CD14-positive monocyte (primary cell): ENCODE results near the gene PHACTR3. TPM values are rescaled to one million over a fixed set of nuclear protein-coding genes. Genes with fewer than 3 reads are reported as not detected.

Source experiments
- DNase-seq, 3 donors: peaks; one replicate each; pipeline ENCODE4 v3.0.0-alpha.2; 2011 to 2022
- H2AFZ ChIP-seq: 2 replicates; pipeline ENCODE4 v1.6.0; 2012; ENCODE audit warnings: mild to moderate bottlenecking, low read depth, low read length, inconsistent platforms; ENCODE audit not compliant: insufficient read depth, poor library complexity, severe bottlenecking
- H3K27ac ChIP-seq, 2 donors: 1 replicate in 1 of 2; 2 replicates in 1 of 2; pipeline ENCODE4 v1.5.1; 2012 to 2013; ENCODE audit warnings: low read length in 2 of 2, control low read depth in 1 of 2, inconsistent platforms in 1 of 2, low read depth in 1 of 2, mild to moderate bottlenecking in 1 of 2
- H3K27me3 ChIP-seq, 2 donors: one replicate each; pipeline versions ENCODE4 v1.6.0 to v1.6.1; 2011 to 2013; ENCODE audit warnings: low read length in 2 of 2; ENCODE audit not compliant: control insufficient read depth in 2 of 2, insufficient read depth in 2 of 2
- H3K36me3 ChIP-seq, 2 donors: replicated peaks in 1 of 2; 1 replicate in 1 of 2; 2 replicates in 1 of 2; pipeline versions ENCODE4 v1.5.1 to v1.6.1; 2012 to 2013; ENCODE audit warnings: low read length in 2 of 2, control low read depth in 1 of 2, inconsistent platforms in 1 of 2, mild to moderate bottlenecking in 1 of 2; ENCODE audit not compliant: insufficient read depth in 2 of 2, control insufficient read depth in 1 of 2
- H3K4me1 ChIP-seq, 2 donors: 1 replicate in 1 of 2; 2 replicates in 1 of 2; pipeline versions ENCODE4 v1.5.1 to v1.6.1; 2012 to 2013; ENCODE audit warnings: low read length in 2 of 2, control low read depth in 1 of 2, inconsistent platforms in 1 of 2, mild to moderate bottlenecking in 1 of 2, moderate library complexity in 1 of 2; ENCODE audit not compliant: insufficient read depth in 2 of 2, control insufficient read depth in 1 of 2
- H3K4me2 ChIP-seq: replicated peaks from 2 replicates; pipeline ENCODE3; 2012; ENCODE audit warnings: low read length, moderate library complexity, mild to moderate bottlenecking; ENCODE audit not compliant: poor library complexity, severe bottlenecking; ENCODE audit errors: extremely low read depth
- H3K4me3 ChIP-seq, 3 experiments: fragments of 200-600 bp in 1 of 3; sonication (generic) in 1 of 3; replicated peaks in 1 of 3; 1 replicate in 2 of 3; 2 replicates in 1 of 3; pipeline ENCODE4 v1.5.1; 2011 to 2013; ENCODE audit warnings: low read length in 3 of 3, mild to moderate bottlenecking in 3 of 3, control low read depth in 2 of 3, low read depth in 2 of 3, inconsistent platforms in 1 of 3, moderate library complexity in 1 of 3
- H3K79me2 ChIP-seq: 2 replicates; pipeline ENCODE4 v1.6.0; 2012; ENCODE audit warnings: mild to moderate bottlenecking, control low read depth, inconsistent platforms, low read length, moderate library complexity; ENCODE audit not compliant: insufficient read depth
- H3K9ac ChIP-seq: 2 replicates; pipeline ENCODE4 v1.6.0; 2017; ENCODE audit warnings: low read length, mild to moderate bottlenecking; ENCODE audit not compliant: insufficient read depth, poor library complexity, severe bottlenecking
- H3K9me3 ChIP-seq, 2 donors: replicated peaks in 1 of 2; 1 replicate in 1 of 2; 2 replicates in 1 of 2; pipeline versions ENCODE4 v1.5.1 to v1.6.1; 2012 to 2013; ENCODE audit warnings: low read length in 2 of 2, control low read depth in 1 of 2; ENCODE audit not compliant: control insufficient read depth in 1 of 2, insufficient read depth in 1 of 2
- H4K20me1 ChIP-seq: 2 replicates; pipeline ENCODE4 v1.6.0; 2012; ENCODE audit warnings: mild to moderate bottlenecking, low read length, control low read depth, moderate library complexity; ENCODE audit not compliant: insufficient read depth
- H3K27ac Mint-ChIP-seq, 7 donors: one replicate each; pipeline ENCODE4 v1.8.0; 2020; ENCODE audit warnings: mild to moderate bottlenecking in 7 of 7, mixed read lengths in 7 of 7, moderate library complexity in 6 of 7, inconsistent platforms in 2 of 7
- H3K27me3 Mint-ChIP-seq, 3 donors: one replicate each; pipeline ENCODE4 v1.8.0; 2021 to 2022; ENCODE audit warnings: low read depth in 3 of 3, mild to moderate bottlenecking in 3 of 3, mixed read lengths in 3 of 3, moderate library complexity in 3 of 3, inconsistent platforms in 1 of 3
- H3K36me3 Mint-ChIP-seq, 2 donors: one replicate each; pipeline ENCODE4 v1.8.0; 2020; ENCODE audit warnings: mixed read lengths in 2 of 2, inconsistent platforms in 1 of 2, mild to moderate bottlenecking in 1 of 2
- H3K4me1 Mint-ChIP-seq: one replicate; pipeline ENCODE4 v1.8.0; 2020; ENCODE audit warnings: mild to moderate bottlenecking, mixed read lengths
- H3K4me3 Mint-ChIP-seq, 2 donors: one replicate each; pipeline ENCODE4 v1.8.0; 2020; ENCODE audit warnings: mild to moderate bottlenecking in 2 of 2, mixed read lengths in 2 of 2, moderate library complexity in 1 of 2
- H3K9me3 Mint-ChIP-seq, 7 donors: one replicate each; pipeline ENCODE4 v1.8.0; 2020 to 2022; ENCODE audit warnings: mixed read lengths in 7 of 7, mild to moderate bottlenecking in 6 of 7, moderate library complexity in 6 of 7, inconsistent platforms in 2 of 7
- WGBS: methylation state at CpG from one replicate; pipeline ENCODE4 v1.1.5; 2013; ENCODE audit warnings: missing lambda C conversion rate; ENCODE audit not compliant: insufficient coverage; 5-methylcytosine and 5-hydroxymethylcytosine counted together
- intact Hi-C, 2 donors: fragments of 100-400 bp; cut with micrococcal nuclease; formaldehyde crosslinking; loops; one replicate each; pipeline versions ENCODE4 v1.15.0 to v1.15.1; 2023
- polyA plus RNA-seq, 3 donors: library from polyadenylated mRNA; depleted of rRNA in 1 of 3; unstranded in 2 of 3; stranded (reverse) in 1 of 3; fragments of 300-500 nt in 2 of 3; fragments of >200 nt in 1 of 3; fragmentation: Illumina TruSeq in 2 of 3; gene quantifications; 1 replicate in 2 of 3; 2 replicates in 1 of 3; pipeline ENCODE4 v1.2.3, GENCODE V29; 2012 to 2021
- TF ChIP-seq, protein P1 (sequence below): fragments of 200-600 bp; IDR thresholded peaks from one replicate; pipeline ENCODE4 v1.8.0; 2022; ENCODE audit warnings: antibody characterized with exemption, mild to moderate bottlenecking

The PHACTR3 gene
- polyA plus RNA-seq, 3 donors = 0.11 to 0.17 TPM; not detected in 1

DNA sequence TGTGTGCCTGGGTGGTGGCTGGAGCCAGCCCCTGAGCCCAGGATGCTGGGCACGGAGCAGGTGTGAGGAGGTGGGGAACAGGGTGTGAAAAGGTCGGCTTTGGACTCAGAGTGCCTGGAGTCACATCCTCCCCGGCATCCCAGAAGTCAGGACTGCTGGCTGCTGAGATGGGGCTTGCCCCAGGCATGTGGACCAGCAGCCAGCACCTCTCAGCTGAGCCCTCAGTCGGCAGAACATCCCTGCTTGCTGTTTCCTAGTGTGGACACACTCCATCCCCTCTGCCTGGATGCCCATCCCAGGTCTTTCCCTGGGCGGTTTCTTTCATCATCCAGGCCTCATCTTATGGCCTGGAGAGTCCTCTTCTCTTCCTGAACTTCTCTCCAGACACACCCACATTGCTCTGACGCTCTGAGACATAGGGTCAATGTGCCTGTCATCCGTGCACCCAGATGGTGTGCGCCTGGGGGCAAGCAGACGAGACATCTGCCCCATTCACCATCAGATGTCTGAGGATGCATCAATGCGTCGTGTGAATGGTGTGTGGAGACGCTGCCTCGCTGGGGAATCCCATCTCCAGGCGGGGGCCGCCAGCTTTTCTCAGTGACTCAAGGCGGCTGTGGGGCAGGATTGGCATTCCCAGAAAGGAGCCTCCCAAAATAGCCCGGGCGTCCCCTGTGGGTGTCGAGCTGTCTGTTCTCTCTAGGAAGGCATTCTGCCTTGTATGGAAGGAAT lies 224.9 kb downstream of the PHACTR3 start:
- Mint-ChIP-seq H3K4me1 (peaks cover 2% of the 10 kb centered on the region), H3K27ac (no peak overlapping the region), H3K4me3 (no peak overlapping the region), H3K27me3 (peaks cover 4 to 6% (median 5%) of the 10 kb centered on the region in 3 donors), H3K36me3 (no peaks in the 10 kb centered on the region), H3K9me3 (peaks cover 0 to 3% (median 0%) of the 10 kb centered on the region in 7 donors)
- Histone ChIP-seq H3K27me3 (no peaks in the 10 kb centered on the region), H3K36me3 (no peaks in the 10 kb centered on the region), H3K4me2 (no peak overlapping the region), H2AFZ (no peak overlapping the region), H4K20me1 (no peaks in the 10 kb centered on the region), H3K4me1 (no peaks in the 10 kb centered on the region), H3K9me3 (no peaks in the 10 kb centered on the region), H3K9ac (no peak overlapping the region), H3K27ac (no peak overlapping the region), H3K79me2 (no peaks in the 10 kb centered on the region), H3K4me3 (no peak overlapping the region)
- WGBS = 86% methylated on average over 13 of the region's 19 CpGs
- DNase-seq = no peak
- TF ChIP-seq, protein P1, sequence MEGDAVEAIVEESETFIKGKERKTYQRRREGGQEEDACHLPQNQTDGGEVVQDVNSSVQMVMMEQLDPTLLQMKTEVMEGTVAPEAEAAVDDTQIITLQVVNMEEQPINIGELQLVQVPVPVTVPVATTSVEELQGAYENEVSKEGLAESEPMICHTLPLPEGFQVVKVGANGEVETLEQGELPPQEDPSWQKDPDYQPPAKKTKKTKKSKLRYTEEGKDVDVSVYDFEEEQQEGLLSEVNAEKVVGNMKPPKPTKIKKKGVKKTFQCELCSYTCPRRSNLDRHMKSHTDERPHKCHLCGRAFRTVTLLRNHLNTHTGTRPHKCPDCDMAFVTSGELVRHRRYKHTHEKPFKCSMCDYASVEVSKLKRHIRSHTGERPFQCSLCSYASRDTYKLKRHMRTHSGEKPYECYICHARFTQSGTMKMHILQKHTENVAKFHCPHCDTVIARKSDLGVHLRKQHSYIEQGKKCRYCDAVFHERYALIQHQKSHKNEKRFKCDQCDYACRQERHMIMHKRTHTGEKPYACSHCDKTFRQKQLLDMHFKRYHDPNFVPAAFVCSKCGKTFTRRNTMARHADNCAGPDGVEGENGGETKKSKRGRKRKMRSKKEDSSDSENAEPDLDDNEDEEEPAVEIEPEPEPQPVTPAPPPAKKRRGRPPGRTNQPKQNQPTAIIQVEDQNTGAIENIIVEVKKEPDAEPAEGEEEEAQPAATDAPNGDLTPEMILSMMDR = no peak
- intact Hi-C loops = no loop called here

DNA sequence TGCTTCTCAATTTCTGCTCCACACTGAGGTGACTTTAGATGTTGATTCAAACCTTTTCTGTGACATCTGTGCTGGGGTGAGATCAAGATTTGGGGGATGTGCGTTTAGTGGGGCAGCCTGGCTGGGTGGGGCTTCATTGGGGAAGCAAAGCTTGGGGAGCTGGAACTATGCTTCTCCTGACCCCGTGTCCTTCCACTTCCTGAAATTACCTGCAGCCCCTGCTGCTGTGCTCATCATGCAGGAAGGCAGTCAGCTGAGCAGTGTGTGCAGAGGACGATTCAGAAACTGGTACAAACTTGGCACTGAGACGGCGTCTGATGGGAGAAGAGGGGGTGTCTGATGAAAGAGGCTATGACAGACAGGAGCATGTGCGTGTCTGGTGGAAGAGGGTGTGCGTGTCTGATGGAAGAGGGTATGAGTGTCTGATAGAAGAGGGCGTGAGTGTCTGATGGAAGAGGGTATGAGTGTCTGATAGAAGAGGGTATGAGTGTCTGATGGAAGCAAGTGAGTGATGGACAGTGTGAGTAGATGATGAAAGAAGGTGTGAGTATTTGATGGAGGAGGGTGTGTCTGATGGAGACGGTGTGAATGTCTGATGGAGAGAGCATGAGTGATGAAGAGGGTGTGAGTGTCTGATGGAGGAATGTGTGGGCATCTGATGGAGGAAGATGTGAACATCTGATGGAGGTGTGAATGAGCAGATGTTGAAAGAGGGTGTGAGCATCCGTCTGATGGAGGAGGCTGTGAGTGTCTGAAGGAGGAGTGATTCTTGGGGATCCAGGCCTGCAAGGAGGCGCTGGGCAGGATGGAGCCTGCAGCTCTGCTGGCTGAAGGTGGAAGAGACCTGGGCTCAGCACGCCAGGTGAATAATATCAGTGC lies 225.7 kb downstream of the PHACTR3 start:
- WGBS = 76% methylated on average over 11 of the region's 12 CpGs
- Histone ChIP-seq H3K4me1 (no peaks in the 10 kb centered on the region), H3K27ac (no peak overlapping the region), H3K79me2 (no peaks in the 10 kb centered on the region), H3K4me3 (no peak overlapping the region), H3K4me2 (no peak overlapping the region), H3K9me3 (no peaks in the 10 kb centered on the region), H3K36me3 (no peaks in the 10 kb centered on the region), H3K27me3 (no peaks in the 10 kb centered on the region), H2AFZ (no peak overlapping the region), H3K9ac (no peak overlapping the region), H4K20me1 (no peaks in the 10 kb centered on the region)
- H3K36me3 Mint-ChIP-seq = no peaks in the 10 kb centered on the region
- H3K9me3 Mint-ChIP-seq = peaks cover 0 to 3% (median 0%) of the 10 kb centered on the region in 7 donors
- no peak overlapping the region for H3K4me3 Mint-ChIP-seq
- DNase-seq = no peak
- no peak overlapping the region for H3K27ac Mint-ChIP-seq
- peaks cover 2% of the 10 kb centered on the region for H3K4me1 Mint-ChIP-seq
- peaks cover 4 to 10% (median 8%) of the 10 kb centered on the region in 3 donors for H3K27me3 Mint-ChIP-seq
- intact Hi-C loops = no loop called here
- TF ChIP-seq, protein P1 = no peak
